GM12801 (cell line): ENCODE results near the gene OGDHL.

Source experiments
- TF ChIP-seq, protein P1 (sequence below): IDR thresholded peaks from one replicate; pipeline ENCODE4 v1.5.1; 2011; ENCODE audit warnings: control low read depth; ENCODE audit not compliant: insufficient read length; ENCODE audit errors: extremely low read depth

The OGDHL gene

DNA sequence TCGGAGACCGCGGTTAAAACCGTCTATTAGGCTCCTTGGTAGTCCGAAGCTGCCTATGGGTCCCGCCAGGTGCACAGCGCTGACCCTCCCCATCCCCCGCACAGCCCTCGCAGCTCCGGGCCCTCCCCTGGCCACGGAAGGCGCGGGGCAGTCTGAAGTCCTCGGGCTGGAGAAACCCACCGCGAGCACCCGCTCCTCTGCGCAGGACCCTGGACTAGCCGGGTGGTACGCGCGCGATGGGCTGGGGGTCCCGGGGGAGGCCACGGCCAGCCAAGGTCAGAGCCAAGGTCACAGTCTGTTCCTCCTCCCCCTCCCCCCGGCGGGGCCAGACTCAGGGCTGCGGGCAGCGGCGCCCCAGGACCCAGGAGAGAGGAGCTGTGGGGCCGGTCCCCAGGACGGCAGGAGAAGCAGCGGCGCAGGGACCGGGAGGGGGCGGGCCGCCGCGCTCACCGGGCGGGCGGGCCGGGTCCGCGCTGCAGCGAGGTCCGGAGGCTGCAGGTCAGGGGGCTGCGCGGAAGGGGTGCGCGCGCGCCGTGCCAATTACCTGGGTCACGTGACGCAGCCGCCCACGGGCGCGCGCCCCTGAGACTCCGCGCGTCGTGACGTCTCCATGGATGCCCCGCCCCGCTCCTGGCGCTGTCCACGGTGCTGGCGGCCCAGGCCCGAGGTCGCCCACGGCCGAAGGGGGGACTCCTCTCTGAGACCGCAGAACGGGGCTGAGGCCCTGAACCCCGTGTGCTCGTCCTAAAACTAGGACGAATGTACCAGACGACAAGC lies at the start of gene OGDHL:
Gene OGDHL, minus strand, starts transcription at position 535 of the 777 bp plus-strand sequence. CDS start 3,731 bp downstream, outside the sequence.
- TF ChIP-seq, protein P1, sequence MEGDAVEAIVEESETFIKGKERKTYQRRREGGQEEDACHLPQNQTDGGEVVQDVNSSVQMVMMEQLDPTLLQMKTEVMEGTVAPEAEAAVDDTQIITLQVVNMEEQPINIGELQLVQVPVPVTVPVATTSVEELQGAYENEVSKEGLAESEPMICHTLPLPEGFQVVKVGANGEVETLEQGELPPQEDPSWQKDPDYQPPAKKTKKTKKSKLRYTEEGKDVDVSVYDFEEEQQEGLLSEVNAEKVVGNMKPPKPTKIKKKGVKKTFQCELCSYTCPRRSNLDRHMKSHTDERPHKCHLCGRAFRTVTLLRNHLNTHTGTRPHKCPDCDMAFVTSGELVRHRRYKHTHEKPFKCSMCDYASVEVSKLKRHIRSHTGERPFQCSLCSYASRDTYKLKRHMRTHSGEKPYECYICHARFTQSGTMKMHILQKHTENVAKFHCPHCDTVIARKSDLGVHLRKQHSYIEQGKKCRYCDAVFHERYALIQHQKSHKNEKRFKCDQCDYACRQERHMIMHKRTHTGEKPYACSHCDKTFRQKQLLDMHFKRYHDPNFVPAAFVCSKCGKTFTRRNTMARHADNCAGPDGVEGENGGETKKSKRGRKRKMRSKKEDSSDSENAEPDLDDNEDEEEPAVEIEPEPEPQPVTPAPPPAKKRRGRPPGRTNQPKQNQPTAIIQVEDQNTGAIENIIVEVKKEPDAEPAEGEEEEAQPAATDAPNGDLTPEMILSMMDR, result no peak

DNA sequence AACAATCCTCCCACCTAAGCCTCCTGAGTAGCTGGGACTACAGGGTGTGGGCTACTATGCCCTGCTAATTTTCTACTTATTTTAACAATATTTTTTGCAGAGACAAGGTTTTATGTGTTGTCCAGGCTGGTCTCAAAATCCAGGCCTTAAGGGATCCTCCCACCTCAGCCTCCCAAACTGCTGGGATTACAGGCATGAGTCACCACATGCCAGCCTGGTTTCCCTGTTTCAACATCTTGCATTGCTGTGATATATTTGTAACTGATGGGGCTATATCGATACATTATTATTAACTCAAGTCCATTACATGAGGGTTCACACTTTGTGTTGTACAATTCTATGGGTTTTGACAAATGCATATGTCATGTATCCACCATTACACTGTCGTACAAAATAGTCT lies 41.9 kb upstream of the OGDHL start:
- TF ChIP-seq, protein P1, result no peak

DNA sequence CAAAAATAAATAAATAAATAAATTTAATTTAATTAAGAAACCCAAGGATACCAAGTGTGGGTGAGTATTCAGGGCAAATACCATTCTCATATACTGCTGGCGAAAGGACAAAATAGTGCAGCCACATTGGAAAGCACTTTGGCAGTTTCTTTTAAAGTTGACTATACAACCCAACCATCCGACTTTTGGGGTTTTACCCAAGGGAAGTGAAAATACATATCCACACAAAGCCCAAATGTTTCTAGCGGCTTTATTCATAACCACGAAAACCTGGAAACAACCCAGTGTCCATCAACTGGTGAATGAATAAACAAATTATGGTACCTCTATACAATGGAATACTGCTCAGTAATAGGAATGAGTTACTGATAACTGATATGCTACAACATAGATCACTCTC lies 36.2 kb upstream of the OGDHL start:
- TF ChIP-seq, protein P1, result no peak

DNA sequence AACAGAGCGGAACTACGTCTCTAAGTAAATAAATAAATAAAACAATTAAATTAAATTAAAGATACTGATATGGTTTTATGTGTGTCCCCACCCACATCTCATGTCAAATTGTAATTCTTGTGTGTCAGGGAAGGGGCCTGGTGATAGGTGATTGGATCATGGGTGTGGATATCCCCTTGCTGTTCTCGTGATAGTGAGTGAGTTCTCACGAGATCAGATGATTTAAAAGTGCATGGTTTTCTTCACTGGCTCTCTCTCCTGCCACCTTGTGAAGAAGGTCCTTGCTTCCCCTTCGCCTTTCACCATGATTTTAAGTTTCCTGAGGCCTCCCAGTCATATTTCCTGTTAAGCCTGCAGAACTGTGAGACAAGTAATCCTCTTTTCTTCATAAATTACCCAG lies 29.0 kb upstream of the OGDHL start:
- TF ChIP-seq, protein P1, result no peak

DNA sequence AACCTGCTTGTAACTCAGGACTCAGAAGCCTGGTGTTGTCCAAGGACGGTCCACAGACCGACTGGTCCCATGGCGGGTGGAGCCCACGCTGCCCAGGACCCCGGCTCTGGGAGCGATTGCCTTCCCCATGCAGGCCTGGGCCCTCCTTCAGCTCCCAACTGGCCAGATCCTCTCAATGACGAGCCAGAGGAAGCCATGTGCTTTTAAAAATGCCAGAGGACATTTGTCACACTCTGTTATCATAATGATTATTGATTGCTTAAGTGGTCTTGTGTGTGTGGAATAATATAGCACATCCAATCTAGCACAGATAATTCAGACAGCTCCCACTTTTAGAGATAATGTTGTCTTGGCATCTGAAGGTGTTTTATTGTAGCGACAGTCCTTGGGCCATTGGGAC lies 22.6 kb upstream of the OGDHL start:
- TF ChIP-seq, protein P1, result no peak

DNA sequence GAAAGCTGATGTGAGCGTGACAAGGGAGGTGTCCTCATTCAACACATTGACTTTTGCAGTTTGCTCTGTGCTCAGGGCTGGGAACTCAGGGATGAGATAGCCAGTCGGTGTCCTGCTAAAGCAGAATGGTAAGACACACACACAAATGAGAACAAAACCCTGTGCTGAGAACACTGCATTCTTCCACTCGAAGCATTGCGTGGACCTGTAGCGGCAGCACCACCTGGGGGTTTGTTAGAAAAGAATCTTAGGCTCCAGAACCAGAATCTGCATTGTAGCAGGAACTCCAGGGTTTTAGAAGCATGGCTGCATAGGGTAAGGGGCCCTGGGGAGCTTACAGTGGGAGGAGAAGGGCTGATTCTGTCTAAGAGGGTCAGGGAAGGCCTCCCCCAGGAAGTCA lies 21.5 kb upstream of the OGDHL start:
- TF ChIP-seq, protein P1, result no peak

DNA sequence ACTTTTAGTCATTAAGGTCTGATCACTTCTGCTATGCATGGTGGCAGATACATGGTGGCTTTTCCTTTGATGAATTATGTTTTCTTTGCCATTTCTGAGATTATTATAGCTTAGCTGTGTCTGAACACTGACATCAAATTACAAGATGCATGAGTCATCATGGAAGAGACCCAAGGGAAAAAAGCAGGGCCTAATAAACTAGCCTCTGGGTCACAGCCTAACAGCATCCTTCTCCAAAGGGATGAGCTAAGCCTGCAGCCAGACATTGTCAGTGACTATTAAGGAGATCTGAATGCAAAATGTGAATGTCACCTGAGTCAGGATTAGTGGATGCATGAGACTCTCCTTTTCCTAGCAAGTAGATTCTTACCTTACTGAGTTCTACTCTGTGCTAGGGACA lies 19.1 kb upstream of the OGDHL start:
- TF ChIP-seq, protein P1, result no peak
